DOHH2 (cell line): Measurements from ENCODE around the gene ELP2.

Source experiments
- H3F3A ChIP-seq: fragments of 200-600 bp; sonication (generic), shearing (Covaris generic); 2 replicates; pipeline ENCODE4 v1.6.0; 2016; ENCODE audit warnings: antibody characterized with exemption, mild to moderate bottlenecking; ENCODE audit not compliant: control insufficient read depth, insufficient read depth
- H3K27ac ChIP-seq: fragments of 200-600 bp; sonication (generic); 2 replicates; pipeline ENCODE4 v1.5.1; 2014; ENCODE audit warnings: low read depth, mild to moderate bottlenecking, low read length, moderate library complexity
- H3K27me3 ChIP-seq: fragments of 200-600 bp; sonication (generic); 2 replicates; pipeline ENCODE4 v1.6.1; 2014; ENCODE audit warnings: mild to moderate bottlenecking, low read length, mixed read lengths; ENCODE audit not compliant: control insufficient read depth
- H3K36me3 ChIP-seq: fragments of 200-600 bp; sonication (generic); 2 replicates; pipeline ENCODE4 v1.6.1; 2014; ENCODE audit warnings: mild to moderate bottlenecking, low read length, moderate library complexity, mixed read lengths; ENCODE audit not compliant: control insufficient read depth
- H3K4me1 ChIP-seq: fragments of 200-600 bp; sonication (generic); 2 replicates; pipeline ENCODE4 v1.6.1; 2014; ENCODE audit warnings: mild to moderate bottlenecking, low read length, mixed read lengths; ENCODE audit not compliant: control insufficient read depth
- H3K4me2 ChIP-seq: fragments of 200-600 bp; sonication (generic); 2 replicates; pipeline ENCODE4 v1.6.0; 2014; ENCODE audit warnings: mild to moderate bottlenecking, low read length, moderate library complexity
- H3K4me3 ChIP-seq: fragments of 200-600 bp; sonication (generic); 2 replicates; pipeline ENCODE4 v1.5.1; 2014; ENCODE audit warnings: mild to moderate bottlenecking, low read length, mixed read lengths
- H3K79me2 ChIP-seq: fragments of 200-600 bp; sonication (generic); 2 replicates; pipeline ENCODE4 v1.6.1; 2014; ENCODE audit warnings: mild to moderate bottlenecking, low read length, mixed read lengths; ENCODE audit not compliant: control insufficient read depth
- H3K9me2 ChIP-seq: fragments of 200-600 bp; sonication (generic); replicated peaks from 2 replicates; pipeline ENCODE4 v1.6.1; 2014; ENCODE audit warnings: mild to moderate bottlenecking, low read length, mixed read lengths; ENCODE audit not compliant: control insufficient read depth
- H3K9me3 ChIP-seq: fragments of 200-600 bp; sonication (generic); 2 replicates; pipeline ENCODE4 v1.6.1; 2014; ENCODE audit warnings: antibody characterized with exemption, low read length, mixed read lengths; ENCODE audit not compliant: control insufficient read depth, insufficient read depth
- H4K20me1 ChIP-seq: fragments of 200-600 bp; sonication (generic); 2 replicates; pipeline ENCODE4 v1.6.0; 2014; ENCODE audit warnings: low read depth, mild to moderate bottlenecking, antibody characterized with exemption, low read length, moderate library complexity; ENCODE audit not compliant: control insufficient read depth, insufficient read depth
- EZH2phosphoT487 ChIP-seq: fragments of 200-600 bp; sonication (generic); IDR thresholded peaks from 2 replicates; pipeline ENCODE4 v1.6.1; 2017; ENCODE audit warnings: borderline replicate concordance, mild to moderate bottlenecking, antibody characterized with exemption, low read length, moderate library complexity, mixed read lengths
- TF ChIP-seq, protein P1 (sequence below): fragments of 200-600 bp; sonication (generic); IDR thresholded peaks from one replicate; pipeline ENCODE4 v1.5.1; 2014; ENCODE audit warnings: antibody characterized with exemption, mild to moderate bottlenecking, low read depth, low read length; ENCODE audit not compliant: poor library complexity, severe bottlenecking

ELP2 gene

DNA sequence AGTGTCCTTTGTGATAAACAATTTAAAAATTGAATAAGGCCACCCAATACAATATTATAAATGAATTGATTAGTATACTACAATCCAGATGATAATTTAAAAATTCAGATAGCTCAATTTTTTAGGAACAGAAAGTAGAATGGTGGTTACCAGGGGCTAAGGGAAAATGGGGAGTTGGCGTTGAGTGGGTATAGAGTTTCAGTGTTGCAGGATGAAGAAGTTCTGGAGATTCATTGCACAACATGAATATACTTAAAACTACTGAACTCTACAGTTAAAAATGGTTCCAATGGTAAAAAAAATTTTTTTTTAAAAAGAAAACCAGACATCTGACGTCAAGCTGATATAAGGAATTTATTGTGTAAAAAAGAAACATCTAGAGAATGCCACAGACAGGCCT, 21.5 kb upstream of the ELP2 start:
- H3K4me1 ChIP-seq: no peaks in the 10 kb centered on the region
- H3K36me3 ChIP-seq: peaks cover 23% of the 10 kb centered on the region
- no peaks in the 10 kb centered on the region for H3K9me2 ChIP-seq
- H4K20me1 ChIP-seq: no peaks in the 10 kb centered on the region
- no peaks in the 10 kb centered on the region for H3K79me2 ChIP-seq
- no peak overlapping the region for H3K27ac ChIP-seq
- H3K4me3 ChIP-seq: no peak overlapping the region
- no peaks in the 10 kb centered on the region for H3K9me3 ChIP-seq
- no peaks in the 10 kb centered on the region for H3F3A ChIP-seq
- TF ChIP-seq EZH2phosphoT487: no peak
- TF ChIP-seq, protein P1, sequence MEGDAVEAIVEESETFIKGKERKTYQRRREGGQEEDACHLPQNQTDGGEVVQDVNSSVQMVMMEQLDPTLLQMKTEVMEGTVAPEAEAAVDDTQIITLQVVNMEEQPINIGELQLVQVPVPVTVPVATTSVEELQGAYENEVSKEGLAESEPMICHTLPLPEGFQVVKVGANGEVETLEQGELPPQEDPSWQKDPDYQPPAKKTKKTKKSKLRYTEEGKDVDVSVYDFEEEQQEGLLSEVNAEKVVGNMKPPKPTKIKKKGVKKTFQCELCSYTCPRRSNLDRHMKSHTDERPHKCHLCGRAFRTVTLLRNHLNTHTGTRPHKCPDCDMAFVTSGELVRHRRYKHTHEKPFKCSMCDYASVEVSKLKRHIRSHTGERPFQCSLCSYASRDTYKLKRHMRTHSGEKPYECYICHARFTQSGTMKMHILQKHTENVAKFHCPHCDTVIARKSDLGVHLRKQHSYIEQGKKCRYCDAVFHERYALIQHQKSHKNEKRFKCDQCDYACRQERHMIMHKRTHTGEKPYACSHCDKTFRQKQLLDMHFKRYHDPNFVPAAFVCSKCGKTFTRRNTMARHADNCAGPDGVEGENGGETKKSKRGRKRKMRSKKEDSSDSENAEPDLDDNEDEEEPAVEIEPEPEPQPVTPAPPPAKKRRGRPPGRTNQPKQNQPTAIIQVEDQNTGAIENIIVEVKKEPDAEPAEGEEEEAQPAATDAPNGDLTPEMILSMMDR: no peak
- no peak overlapping the region for H3K4me2 ChIP-seq
- no peaks in the 10 kb centered on the region for H3K27me3 ChIP-seq

DNA sequence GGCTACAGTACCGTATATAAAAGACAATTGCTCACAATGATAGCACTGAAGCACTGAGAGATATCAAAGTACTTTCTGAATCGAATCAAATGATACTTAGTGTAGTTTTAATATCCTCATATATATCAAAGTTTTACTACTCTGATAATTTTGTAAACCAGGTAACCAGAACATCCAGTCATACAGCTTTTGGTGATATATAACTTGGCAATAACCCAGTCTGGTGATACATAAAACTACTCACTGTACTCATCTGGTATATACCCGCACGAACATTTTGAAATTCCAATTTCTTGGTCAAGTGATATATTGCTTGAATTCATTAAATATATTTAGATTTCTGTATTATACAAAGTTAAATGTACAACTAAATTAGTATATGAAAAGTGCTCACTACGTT, 21.1 kb upstream of the ELP2 start:
- H3K27me3 ChIP-seq: no peaks in the 10 kb centered on the region
- H3K79me2 ChIP-seq: no peaks in the 10 kb centered on the region
- H3K4me3 ChIP-seq: no peak overlapping the region
- H3K27ac ChIP-seq: no peak overlapping the region
- H3K4me2 ChIP-seq: no peak overlapping the region
- no peaks in the 10 kb centered on the region for H3F3A ChIP-seq
- no peaks in the 10 kb centered on the region for H4K20me1 ChIP-seq
- no peaks in the 10 kb centered on the region for H3K4me1 ChIP-seq
- H3K9me3 ChIP-seq: no peaks in the 10 kb centered on the region
- TF ChIP-seq EZH2phosphoT487: no peak
- TF ChIP-seq, protein P1: no peak
- H3K9me2 ChIP-seq: no peaks in the 10 kb centered on the region
- peaks cover 23% of the 10 kb centered on the region for H3K36me3 ChIP-seq

DNA sequence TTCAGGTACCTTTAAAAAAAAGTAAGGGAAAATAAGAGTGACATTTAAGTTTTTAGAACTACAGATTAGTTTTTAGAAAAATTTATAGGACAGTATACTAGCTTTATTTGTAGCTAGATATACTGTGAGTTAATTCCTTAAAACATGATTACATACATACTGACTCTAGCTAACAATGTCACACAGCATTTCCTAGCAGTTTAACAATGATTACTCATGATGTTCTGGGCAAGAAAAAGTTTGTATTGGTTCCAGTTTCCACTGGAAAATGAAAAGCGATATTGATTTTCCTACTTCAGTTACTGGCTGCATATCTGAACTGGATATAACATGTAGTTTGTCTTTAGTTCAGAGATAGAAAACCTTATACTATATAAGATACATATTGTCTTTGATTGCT, 20.0 kb upstream of the ELP2 start:
- no peak overlapping the region for H3K4me2 ChIP-seq
- no peak for TF ChIP-seq EZH2phosphoT487
- TF ChIP-seq, protein P1: no peak
- H3K4me3 ChIP-seq: no peak overlapping the region
- no peaks in the 10 kb centered on the region for H3K27me3 ChIP-seq
- no peaks in the 10 kb centered on the region for H3K9me2 ChIP-seq
- H3K27ac ChIP-seq: no peak overlapping the region
- no peaks in the 10 kb centered on the region for H3K4me1 ChIP-seq
- no peaks in the 10 kb centered on the region for H3K79me2 ChIP-seq
- H3K9me3 ChIP-seq: no peaks in the 10 kb centered on the region
- H3K36me3 ChIP-seq: peaks cover 32% of the 10 kb centered on the region
- no peaks in the 10 kb centered on the region for H4K20me1 ChIP-seq
- H3F3A ChIP-seq: no peaks in the 10 kb centered on the region

DNA sequence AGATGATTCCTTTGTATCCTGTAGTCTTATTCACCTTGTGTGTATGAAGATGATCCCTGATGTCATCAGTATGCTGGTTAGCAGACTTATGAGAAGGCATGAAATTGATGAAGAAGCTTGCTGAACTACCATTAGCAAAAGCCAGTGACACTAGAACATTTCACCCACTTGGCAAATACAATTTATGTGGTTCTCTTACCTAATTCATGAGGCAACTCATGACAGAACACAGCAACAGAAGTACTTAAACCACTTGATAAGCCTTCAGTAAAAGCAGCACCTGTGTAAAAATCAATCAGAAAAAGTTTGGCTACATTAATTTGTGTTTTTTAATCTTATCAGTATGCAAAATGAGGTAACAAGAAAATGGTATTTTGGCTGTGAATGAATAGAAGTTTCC, 17.4 kb upstream of the ELP2 start:
- Histone ChIP-seq H3K79me2 (no peaks in the 10 kb centered on the region), H3K27ac (no peak overlapping the region), H3K4me2 (no peak overlapping the region), H3K4me3 (no peak overlapping the region), H4K20me1 (no peaks in the 10 kb centered on the region), H3K4me1 (no peaks in the 10 kb centered on the region), H3K27me3 (no peaks in the 10 kb centered on the region), H3F3A (no peaks in the 10 kb centered on the region), H3K9me2 (no peaks in the 10 kb centered on the region), H3K36me3 (peaks cover 38% of the 10 kb centered on the region), H3K9me3 (no peaks in the 10 kb centered on the region)
- TF ChIP-seq, protein P1: no peak
- no peak for TF ChIP-seq EZH2phosphoT487
